22Rv1 (cell line): ENCODE data around the gene SLC25A27.

Experiments
- CTCF ChIP-seq: fragments of 450-650 bp; IDR thresholded peaks from 2 replicates; pipeline ENCODE4 v1.5.1; 2017; ENCODE audit warnings: mild to moderate bottlenecking
- ZFX ChIP-seq: fragments of 450-650 bp; IDR thresholded peaks from 2 replicates; pipeline ENCODE4 v1.6.1; 2017; ENCODE audit warnings: antibody characterized with exemption, borderline replicate concordance

- TF ChIP-seq CTCF: no peak
- TF ChIP-seq ZFX: no peak
Observed at GRCh38 chr6:46626976-46627375, 25.8 kb upstream of the SLC25A27 start.
